GM15510 (cell line): Measurements from ENCODE around the gene GRID1.

Source experiments
- POLR2A ChIP-seq: IDR thresholded peaks from 3 replicates; pipeline ENCODE4 v1.6.1; 2011; ENCODE audit warnings: borderline replicate concordance; ENCODE audit not compliant: insufficient read length; ENCODE audit errors: extremely low read depth

Gene GRID1

DNA sequence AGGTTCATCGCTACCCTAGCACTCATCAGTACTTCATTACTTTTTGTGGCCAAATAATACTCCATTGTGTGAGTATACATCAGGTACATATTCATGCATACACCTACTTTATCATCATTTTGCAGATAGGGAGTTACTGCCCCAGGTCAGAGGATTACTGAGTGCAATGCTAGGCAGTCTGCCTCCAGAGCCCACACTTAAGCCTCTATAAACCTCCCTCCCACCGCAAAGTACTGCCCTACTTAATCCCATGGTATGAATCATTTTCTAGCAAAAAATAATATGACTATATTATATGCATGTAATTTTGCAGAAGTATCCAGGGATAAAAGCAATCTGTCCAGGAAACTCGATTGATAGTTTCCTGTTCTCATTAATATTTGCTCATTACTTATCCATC is 194.3 kb downstream of the GRID1 start:
- no peak for TF ChIP-seq POLR2A

DNA sequence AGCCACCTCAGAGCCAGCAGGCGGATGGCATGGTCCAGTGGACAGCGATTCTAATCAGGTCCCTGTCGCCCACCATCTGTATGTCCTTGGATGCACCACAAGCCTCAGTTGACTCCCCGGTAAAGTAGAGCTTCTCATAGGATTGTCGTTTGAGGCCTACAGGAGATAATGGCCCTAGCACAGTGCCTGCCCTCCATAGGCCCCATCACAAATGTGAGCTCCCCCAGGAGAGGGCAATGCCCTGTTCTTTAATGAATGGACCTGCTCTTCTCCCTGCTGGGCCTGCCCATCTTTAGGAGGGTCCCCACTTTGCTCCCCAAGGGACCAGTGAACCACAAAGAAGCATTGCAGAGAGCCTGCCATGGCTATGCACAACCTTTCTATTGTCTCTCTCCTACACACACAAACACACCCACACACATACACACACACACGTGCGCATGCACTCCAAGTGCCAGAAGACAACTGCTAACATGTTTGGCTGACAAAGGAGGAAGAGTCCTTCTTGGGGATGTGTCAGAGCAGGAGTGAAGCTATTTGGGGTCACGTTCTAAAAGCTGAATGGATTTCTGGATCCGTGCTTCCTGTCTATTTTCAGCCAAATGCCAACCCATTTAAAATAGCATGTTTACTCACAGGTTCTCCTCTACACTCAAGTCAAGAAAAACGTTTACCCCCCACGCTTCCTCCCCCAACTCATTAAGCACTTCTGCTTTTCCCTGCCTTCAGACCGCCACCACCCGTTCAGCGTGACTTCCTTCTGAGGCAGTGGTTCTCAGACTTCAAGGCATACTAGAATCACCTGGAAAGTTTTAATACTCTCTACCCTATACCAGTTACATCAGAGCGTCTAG is 196.1 kb downstream of the GRID1 start:
- TF ChIP-seq POLR2A, result no peak

DNA sequence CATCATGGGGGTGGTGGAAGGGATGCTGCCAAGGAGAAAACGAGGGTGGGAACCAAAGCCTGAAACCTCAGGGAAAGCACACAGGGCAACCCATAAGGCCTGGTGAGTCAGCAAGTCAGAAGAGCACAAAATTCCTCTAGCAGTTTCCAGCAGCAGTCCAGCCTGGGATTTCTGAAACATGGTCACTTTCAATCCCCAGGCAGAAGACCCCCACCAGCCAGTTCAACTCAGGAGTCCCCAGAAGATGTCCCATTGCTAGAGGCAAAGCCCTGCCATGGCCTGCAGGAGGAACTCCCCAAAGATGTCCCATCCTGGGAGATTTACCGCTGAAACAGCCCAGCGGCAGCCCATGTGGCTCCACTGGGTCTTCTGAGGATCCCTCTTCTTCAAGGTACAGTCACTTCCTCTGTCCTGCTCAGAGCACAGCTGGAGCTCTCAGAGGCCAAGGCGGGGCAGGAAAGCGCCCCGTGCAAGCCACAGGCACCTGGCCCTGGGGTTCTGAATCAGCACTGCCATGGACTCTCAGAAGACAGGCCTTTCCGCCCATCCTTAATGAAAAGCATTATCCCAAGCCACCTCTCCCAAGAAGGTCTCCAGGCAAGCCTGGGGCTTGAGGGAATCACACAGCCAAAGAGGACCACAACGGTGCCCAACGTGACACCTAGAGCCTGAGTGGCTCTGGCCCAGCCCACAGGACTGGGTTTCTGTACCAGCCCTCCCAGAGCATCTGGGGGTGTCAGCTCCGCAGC is 196.9 kb downstream of the GRID1 start:
- TF ChIP-seq POLR2A, result no peak

DNA sequence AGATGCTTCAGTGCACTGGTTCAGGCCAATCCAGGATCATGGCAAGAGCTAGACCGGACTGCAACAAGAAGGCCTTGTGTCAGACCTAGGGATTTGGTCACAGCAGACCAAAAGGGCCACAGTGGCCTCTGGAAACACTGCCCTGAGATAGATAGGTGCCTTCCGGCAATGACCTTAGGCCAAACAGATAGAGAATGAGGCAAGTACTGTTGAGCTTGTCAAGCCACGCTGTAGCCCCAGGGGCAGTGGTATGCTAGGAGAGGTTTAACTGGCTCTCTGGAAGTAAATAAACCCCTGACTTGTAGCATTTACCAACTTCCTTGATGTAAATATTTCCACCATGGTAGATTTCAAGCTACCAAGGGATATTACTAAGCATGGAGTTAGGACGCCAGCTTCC is 197.5 kb downstream of the GRID1 start:
- TF ChIP-seq POLR2A, result no peak

DNA sequence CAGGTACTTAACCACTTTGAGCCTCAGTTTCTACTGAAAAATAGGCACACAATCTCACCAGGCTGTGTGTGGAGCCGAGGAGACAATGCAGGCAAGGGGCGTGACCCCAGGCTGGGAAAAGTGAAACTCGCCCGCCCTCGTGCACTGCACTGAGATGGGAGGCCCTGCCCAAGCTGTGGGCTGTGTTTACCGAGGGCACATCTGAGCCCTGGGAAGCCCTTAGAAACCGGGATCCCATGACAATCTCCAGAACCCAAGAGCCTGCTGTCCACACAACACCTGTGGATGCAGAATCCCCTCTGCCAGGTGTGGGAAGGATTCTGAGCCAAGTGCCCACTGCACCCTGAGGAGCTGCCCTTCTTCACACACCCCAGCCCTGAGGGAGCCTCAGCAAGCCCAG is 198.3 kb downstream of the GRID1 start:
- no peak for TF ChIP-seq POLR2A

DNA sequence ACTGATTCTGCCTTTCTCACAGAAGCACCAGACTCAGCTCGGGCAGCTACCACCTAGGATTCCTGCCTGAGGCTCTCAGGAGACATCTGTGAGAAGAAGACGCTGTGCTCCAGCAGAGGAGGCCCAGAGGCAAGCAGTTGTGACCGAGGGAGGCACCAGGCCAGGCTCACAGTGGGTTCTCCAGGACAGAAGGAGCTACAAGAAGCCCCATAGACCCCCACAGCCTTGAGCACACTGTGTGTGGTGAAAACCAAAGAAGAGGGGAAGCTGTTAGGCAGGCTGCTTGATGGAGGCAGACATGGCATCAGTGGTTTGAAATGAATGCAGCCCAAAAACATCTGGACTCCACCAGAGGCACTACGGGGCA is 198.8 kb downstream of the GRID1 start:
- no peak for TF ChIP-seq POLR2A

DNA sequence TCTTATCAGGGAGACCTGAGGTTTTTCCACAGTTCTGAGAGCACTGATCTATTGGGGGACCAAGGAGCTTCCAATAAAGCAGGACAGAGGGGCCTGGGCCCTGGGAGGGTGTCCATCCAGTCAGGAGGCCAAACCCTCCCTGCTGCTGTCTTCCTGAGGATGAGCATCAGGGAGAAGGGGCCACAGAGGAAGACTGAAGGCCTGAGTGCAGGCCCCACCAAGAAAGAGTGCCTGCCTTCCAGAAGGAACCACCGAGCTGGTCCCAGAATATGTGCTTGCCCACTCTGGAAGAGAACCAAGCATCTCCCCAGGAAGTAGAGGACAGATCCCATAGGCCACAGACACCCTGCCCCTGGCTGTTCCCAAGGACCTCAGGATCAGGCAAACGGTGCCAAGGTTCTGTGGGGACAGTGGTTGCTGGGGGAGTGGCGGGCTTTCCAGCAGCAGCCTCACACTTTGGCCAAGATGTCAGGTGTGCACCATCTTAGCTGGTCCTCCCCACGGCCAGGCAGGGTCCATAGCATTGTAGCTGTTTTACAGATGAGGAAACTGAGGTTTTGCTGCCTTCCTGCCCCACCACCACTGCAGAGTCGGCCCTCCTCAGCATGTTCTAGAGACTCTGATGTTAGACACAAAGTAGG is 199.4 kb downstream of the GRID1 start:
- no peak for TF ChIP-seq POLR2A

DNA sequence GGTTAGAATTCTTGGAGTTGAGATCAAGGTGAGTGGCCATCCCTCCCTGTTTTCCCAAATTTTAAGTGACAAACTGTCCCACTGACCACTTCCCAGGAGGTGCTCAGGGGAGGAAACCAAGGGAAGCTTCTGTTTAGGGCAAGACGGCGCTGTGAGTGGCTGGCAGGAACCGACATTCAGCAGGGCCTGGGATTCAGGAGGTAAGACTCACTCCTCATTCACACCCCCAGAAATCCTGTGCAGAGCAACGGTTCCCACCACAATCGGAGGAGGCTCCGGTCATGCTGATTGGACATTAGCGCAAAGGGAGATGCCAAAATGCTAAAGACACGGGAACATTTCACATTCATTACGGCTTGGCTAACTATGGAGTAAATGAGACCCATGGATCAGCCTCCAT is 200.9 kb downstream of the GRID1 start:
- no peak for TF ChIP-seq POLR2A

DNA sequence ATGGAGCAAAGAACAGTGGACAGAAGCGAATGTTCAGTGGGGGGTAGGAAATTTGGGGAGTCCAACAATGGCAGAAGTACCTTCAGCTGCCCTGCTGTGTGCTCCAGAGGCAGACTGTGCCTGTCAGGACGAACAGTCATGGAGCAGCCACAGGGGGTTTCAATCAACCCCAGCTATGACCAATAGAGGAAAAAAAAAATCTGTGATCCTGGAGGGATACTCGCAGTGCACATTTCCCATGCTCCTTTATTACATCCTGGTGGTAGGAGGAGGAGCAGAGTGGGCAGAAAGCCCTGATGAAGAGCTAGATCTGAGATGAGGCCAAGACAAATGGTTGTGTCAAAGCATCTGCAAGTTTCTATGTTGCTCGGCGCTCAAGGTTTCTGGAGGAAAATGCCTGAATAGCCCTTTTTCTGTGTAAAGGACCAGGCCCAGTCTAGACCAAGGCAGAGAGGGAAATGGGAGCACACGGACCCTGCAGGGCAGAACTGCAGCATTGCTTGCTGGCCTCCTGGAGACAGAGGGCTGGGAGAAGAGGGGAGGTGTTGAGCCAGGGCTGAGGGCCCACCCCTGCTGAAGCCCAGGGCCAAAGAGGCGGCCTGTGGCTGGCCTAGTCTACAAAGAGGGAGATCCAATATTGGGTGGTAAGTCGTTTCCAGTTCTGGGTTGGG is 201.5 kb downstream of the GRID1 start:
- TF ChIP-seq POLR2A, result no peak

DNA sequence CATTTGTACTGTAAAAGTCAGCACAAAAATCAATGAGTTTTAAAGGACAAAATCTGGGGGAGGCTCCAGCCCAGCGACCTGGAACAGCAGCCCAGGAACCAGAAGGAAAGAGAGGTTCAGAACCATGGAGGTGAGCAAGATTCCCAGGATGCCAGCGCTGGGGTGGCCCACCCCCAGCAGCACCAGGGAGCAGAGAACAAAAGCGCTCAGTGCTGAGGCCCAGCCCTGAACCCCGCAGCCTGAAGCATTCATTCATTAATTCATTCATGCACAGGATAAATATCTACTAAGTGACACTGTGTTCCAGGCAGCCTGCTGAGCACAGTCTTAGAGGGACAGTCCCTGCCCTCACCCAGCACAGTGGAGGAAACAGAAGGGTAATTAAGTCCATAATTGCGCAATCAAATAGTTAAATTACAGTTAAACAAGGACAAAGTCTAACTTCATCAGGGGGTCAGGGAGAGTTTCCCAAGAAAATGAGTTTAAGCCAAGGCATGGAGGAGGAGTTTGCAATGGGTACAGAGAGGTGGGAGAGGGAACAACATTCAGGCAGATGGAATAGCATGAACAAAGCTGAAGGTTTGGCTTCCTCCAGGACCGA is 202.3 kb downstream of the GRID1 start:
- TF ChIP-seq POLR2A, result no peak

DNA sequence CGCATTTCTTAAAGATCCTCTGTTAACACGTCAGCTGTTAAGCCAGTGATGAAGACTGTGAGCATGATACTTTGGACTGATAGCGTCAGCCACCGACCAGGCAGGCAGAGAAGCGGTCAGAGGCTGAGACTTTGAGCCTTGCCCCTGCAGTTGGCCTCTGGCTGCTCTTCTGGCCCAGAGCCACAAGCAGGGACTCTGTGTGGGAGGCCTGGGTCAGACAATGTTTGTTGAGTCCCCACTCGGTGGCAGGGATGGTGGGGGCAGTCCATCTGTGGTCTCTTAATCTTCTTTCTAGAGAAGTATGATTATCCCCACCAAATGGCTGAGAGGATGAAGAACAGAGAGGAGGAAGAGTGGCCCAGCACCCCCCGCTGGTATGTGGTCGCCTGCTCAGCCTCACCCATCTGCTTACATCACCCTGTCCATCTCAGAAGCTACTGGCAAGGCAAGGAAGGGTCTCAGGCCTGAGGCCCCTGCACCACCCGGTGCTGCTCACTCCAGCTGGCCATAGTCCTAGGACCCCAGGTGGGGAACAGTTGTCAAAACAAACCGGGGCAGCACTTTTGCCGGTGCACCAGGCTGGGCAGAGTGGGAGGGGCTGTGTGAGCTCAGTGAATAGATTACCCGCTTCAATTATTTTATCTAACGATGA is 202.9 kb downstream of the GRID1 start:
- TF ChIP-seq POLR2A, result no peak

DNA sequence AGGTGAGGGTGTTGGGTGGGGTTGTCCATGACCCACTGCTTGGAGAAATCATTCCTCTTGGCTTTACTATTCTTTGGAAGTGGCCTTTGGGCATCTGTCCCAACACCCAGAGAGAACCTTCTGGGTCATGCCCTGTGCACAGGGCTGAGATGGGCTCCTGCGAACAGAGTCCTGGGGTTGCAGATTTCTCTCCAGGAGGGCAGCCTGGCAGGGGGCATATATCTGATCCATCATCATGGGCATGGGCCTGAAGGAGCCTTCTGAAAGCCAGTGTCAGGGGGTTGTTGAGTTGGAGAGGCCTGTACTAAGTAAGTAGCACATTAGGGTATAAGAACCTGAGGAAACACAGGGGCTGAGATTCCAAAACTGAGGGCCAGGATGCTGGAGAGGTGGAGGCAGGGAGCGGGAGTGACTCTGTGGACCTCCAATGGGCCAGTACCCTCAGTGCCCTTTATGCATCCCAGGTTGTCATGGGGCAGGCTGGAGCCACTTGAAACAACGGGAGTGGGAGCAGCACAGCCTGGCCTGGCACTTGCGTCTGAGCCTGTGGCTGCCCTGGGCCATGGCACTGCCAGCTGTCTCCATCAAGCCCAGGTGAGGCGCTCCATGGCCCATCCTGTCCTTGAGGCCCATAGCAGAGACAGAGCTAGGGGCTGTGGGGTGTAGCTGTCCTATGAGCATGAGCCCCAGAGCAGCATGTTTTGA is 203.7 kb downstream of the GRID1 start:
- TF ChIP-seq POLR2A, result no peak

DNA sequence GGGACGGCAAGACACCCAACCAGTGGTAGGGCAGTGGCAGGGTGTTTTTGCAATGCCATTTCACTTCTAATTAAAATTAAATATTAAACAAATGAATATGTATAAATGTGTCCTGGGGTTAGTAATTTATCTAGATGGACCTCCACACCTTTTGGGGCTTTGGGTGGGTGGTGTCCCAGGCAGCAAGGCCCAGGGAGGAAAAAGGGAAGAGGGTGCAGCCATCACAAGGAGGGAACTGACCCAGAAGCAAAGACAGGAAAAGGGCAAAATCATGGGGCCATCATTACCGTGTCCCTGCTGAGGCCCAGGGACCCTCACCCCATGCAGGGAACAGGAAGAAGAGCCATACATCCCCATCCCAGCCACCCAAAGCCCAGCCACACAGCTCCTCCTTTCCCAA is 204.6 kb downstream of the GRID1 start:
- no peak for TF ChIP-seq POLR2A
